ELR (cell line): ENCODE data around the gene UGGT1.

Experiments used
- DNase-seq: peaks from one replicate; pipeline ENCODE4 v3.0.0-alpha.2; 2015; ENCODE audit warnings: low read depth

Gene UGGT1

GRCh38 chr2:128108166-128108565 lies 17.2 kb downstream of the UGGT1 start:
- DNase-seq: no peak

- DNase-seq: no peak
These were observed 18.2 kb downstream of the UGGT1 start for GRCh38 chr2:128109243-128109642.

DNA sequence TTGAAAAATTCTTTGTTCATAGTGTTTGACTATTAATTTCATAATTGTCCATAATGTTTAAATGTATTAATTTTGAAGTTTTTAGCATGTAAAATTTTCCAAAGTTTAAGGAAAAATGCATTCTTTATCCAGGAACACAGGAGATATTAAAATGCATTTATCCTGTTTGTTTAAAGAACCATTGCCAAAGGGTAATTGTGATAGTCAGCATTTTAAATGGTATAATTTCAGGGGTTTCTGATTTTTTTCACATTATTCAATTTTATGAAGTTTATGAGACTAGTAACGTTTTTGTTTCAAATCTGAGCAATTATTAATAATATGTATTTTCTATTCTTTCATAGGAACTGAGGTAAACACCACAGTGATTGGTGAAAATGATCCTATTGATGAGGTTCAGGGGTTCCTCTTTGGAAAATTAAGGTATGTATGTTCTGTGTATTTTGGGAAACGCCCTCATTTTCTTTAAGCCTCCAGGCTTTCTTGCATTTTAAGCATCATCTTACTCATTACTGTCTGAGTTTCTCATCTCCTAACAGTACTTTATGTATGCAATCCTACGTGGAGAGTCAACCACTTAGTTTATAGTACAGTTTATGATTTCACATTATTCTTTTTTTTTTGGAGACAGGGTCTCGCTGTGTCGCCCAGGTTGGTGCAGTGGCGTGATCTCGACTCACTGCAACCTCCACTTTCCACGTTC lies 25.1 kb downstream of the UGGT1 start:
- no peak for DNase-seq

DNA sequence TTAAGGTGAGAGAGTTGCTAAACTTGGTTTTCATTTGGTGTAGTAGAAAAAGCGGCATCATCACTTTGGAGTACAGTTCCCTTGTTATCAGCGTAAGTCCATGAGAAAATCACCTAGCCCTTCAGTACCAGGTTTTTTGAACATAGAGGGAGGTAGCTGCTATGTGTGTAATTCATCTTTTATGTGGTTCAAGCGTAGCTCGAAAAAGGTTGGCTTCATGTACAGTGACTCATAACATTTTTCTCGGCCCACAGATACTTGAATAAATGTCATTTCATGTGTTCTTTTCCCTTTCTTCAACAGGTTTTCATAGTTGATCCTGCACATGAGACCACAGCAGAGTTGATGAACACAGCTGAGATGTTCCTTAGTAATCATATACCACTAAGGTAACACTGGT lies 43.6 kb downstream of the UGGT1 start:
- DNase-seq: no peak

- DNase-seq: no peak
These were observed 46.2 kb downstream of the UGGT1 start for GRCh38 chr2:128137094-128137616.

GRCh38 chr2:128139624-128140023 lies 48.6 kb downstream of the UGGT1 start:
- DNase-seq: no peak

- DNase-seq: no peak
These were observed 54.7 kb downstream of the UGGT1 start for GRCh38 chr2:128145651-128146050.

- DNase-seq: no peak
These were observed 62.8 kb downstream of the UGGT1 start for GRCh38 chr2:128153786-128154185.

- DNase-seq: no peak
These were observed 63.2 kb downstream of the UGGT1 start for GRCh38 chr2:128154225-128154624.

DNA sequence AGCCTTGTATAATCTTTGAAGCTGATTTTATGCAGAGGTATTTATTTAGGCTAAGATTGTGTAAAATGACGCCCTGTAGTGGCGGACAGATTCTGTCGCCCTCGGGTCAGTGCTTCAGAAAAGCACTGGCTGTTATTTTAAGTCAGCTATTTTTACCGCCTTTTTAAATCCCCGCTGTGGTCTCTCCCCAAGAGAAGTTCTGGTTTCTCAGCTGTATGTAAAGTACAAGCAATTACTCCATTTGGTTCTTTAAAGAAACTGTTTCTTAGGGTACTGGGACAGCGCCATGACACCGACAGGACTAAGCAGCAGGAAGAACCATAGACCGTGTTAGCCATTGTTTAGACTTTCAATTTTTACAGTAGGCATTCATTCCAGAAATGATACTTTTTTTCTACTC lies 65.0 kb downstream of the UGGT1 start:
- DNase-seq: no peak

DNA sequence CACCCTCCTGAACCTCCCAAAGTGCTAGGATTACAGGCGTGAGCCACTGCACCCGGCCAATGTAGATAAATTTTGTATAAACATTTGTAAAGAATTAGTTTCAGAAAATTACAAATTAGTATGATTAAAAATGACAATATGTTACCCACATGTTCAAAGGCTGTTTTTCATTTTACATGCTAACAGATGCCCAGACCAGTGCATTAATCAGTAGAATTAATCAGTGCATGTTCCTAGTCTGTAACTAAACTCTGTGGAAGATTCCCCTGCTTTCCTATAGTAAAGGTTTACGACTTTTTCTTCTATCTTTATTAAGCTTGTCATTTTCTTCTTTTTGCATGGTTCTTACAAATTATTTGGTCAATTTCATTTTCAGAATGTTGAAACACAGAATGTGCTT lies 65.8 kb downstream of the UGGT1 start:
- no peak for DNase-seq

GRCh38 chr2:128157644-128158043 lies 66.6 kb downstream of the UGGT1 start:
- DNase-seq: no peak

DNA sequence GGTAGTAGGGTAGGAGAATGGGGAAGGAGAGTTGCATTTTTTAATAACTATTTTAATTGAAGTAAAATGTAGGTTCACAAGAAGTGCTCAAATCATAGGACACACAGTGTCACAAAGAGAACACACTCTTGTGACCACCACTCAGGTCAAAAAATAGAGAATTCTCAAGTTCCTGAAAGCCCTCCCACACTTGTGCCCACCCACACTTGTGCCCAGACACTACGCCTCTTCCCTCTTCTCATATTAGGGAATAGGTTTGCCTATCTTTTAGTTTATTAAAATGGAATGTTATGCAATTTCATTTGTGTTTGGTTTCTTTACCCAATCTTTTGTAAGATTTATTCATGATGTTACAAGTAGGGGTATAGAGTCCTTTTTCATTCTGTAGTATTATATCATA lies 67.2 kb downstream of the UGGT1 start:
- no peak for DNase-seq

GRCh38 chr2:128159437-128159836 lies 68.4 kb downstream of the UGGT1 start:
- no peak for DNase-seq

- no peak for DNase-seq
These were observed 69.7 kb downstream of the UGGT1 start for GRCh38 chr2:128160616-128161275.

GRCh38 chr2:128162266-128162665 lies 71.3 kb downstream of the UGGT1 start:
- no peak for DNase-seq

GRCh38 chr2:128164311-128164710 lies 73.3 kb downstream of the UGGT1 start:
- no peak for DNase-seq

DNA sequence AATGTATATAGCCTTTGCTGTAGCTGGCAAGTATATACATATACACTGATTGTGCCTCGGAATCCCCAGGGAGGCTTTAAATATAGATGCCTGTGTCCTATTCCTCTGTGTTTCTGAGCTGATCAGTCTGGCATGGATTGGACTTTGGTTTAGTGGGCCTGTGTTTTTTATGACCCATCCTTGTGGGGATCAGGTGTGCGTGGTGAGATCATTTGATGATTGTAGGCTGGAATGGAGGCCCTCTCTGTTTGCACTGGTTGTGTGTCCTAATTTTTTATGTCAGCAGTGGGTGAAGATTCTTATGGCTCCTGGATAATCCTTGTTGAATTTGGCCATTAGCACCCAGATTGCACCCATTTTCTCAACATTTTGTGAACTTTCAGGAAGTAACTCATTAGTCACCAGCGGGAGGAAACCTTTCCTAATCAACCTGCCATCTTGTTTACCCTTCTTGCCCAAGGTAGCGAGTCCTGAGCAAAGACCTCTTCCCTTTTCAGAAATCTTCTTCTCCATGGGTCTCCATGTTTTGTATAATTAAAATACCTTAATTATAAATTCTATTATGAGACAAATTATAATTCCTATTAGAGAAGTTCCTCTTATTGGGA lies 75.8 kb downstream of the UGGT1 start:
- no peak for DNase-seq

DNA sequence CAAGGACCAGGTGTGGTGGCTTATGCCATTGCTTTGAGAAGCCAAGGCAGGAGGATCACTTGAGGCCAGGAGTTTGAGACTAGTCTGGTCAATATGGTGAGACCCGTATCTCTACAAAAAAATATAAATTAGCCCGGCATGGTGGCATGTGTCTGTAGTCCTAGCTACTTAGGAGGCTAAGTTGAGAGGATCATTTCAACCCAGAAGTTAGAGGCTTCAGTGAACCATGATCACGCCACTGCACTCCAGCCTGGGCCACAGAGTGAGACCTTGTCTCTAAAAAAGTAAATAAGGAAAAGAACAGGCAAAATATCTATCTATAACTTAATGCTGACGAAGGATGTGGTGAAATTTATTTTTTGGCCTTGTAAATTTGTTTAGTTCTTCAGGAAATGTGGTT lies 78.1 kb downstream of the UGGT1 start:
- no peak for DNase-seq

DNA sequence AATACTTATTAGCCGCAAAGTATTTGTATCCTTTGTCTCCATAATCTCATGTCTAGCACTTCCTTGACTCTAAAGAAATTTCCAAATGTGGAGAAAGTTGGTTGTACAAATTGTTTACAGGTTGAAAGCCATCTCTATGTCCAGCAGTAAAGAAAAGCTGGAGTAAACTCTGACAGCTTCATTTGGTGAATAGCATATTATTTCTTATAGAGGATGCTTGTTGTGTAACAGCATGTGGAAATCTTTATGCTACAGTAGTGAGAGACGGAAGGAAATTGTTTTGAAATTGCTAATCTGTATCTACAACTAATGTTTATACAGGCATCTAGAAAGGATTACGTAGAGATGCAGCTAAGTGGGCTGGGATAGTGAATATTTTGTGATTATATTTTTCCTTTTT lies 78.5 kb downstream of the UGGT1 start:
- DNase-seq: peak; percentile 40

- DNase-seq: no peak
These were observed 79.1 kb downstream of the UGGT1 start for GRCh38 chr2:128169933-128170709.

GRCh38 chr2:128170776-128171175 lies 79.8 kb downstream of the UGGT1 start:
- no peak for DNase-seq

- peak; percentile 14 for DNase-seq
These were observed 81.2 kb downstream of the UGGT1 start for GRCh38 chr2:128172191-128172590.
